ENCODE results near the gene TEX38. TPM values are rescaled to one million over a fixed set of nuclear protein-coding genes. Genes with fewer than 3 reads are reported as not detected.

The TEX38 gene
- total and polyA plus RNA-seq, 2 experiments from 2014 or later = not detected

GRCh38 chr1:46714976-46715375 is 43.3 kb downstream of the TEX38 start:
- Histone ChIP-seq H3K27me3 (ENCODE audit: insufficient read depth) (no peaks in the 10 kb centered on the region), H3K4me2 (no peak overlapping the region), H3K4me3 (no peak overlapping the region), H3K36me3 (ENCODE audit: insufficient read depth) (peaks cover 12% of the 10 kb centered on the region), H3F3A (replicated peaks; ENCODE audit: low read depth) (no peaks in the 10 kb centered on the region), H3K4me1 (ENCODE audit: insufficient read depth) (peaks cover 19% of the 10 kb centered on the region), H2AFZ (no peak overlapping the region), H3K9me2 (ENCODE audit: insufficient read depth) (no peaks in the 10 kb centered on the region), H4K20me1 (replicated peaks; ENCODE audit: insufficient read depth) (peaks cover 38% of the 10 kb centered on the region), H3K79me2 (replicated peaks; ENCODE audit: insufficient read depth) (peaks cover 41% of the 10 kb centered on the region), H3K27ac (ENCODE audit: low read depth) (no peak overlapping the region)
- H3K27me3 Mint-ChIP-seq (ENCODE audit: insufficient read depth, low read depth, poor library complexity) = no peaks in the 10 kb centered on the region
- H3K9me3 Mint-ChIP-seq = no peaks in the 10 kb centered on the region
- no peak for TF ChIP-seq POLR2AphosphoS5 (IDR thresholded peaks at IDR 0.05; ENCODE audit: low read depth)
- no peak for TF ChIP-seq ZNF114 (CRISPR knock-in tag; IDR thresholded peaks at IDR 0.05)
- no peak for TF ChIP-seq EZH2 (IDR thresholded peaks at IDR 0.05; ENCODE audit: low read depth, unreplicated experiment)
- no peak for TF ChIP-seq ZNF462 (CRISPR knock-in tag; IDR thresholded peaks at IDR 0.05)
- no peak for TF ChIP-seq NANOG (IDR thresholded peaks at IDR 0.05; ENCODE audit: borderline replicate concordance)
- TF ChIP-seq EZH2phosphoT487 (IDR thresholded peaks at IDR 0.05; ENCODE audit: unreplicated experiment) = no peak
- no peak for TF ChIP-seq CTCF (conservative IDR thresholded peaks at IDR 0.05; ENCODE audit: low read depth in 2 of 2)
- TF ChIP-seq REST (IDR thresholded peaks at IDR 0.05; ENCODE audit: unreplicated experiment) = no peak
- no peak for TF ChIP-seq JUNB (IDR thresholded peaks at IDR 0.05; ENCODE audit: unreplicated experiment)
- TF ChIP-seq STAT1 (IDR thresholded peaks at IDR 0.05; ENCODE audit: unreplicated experiment) = no peak
- no peak for TF ChIP-seq CREB1 (CRISPR knock-in tag; IDR thresholded peaks at IDR 0.05; ENCODE audit: low read depth)
- TF ChIP-seq ZNF331 (CRISPR knock-in tag; IDR thresholded peaks at IDR 0.05; ENCODE audit: low read depth) = no peak
- TF ChIP-seq ETS1 (IDR thresholded peaks at IDR 0.05) = no peak
- H3K4me1 Mint-ChIP-seq = peaks cover 20% of the 10 kb centered on the region
- ATAC-seq (no peak), DNase-seq (ENCODE audit: low spot score) (no peak)
- H3K36me3 Mint-ChIP-seq (ENCODE audit: low read depth) = peaks cover 32% of the 10 kb centered on the region
- no peak overlapping the region for H3K27ac Mint-ChIP-seq
- no peak overlapping the region for H3K4me3 Mint-ChIP-seq
